ENCODE data around the gene EFCAB5.

GRCh38 chr17:29892201-29892600 lies 49.2 kb upstream of the EFCAB5 start:
- no peak for TF ChIP-seq CTCF (IDR thresholded peaks at IDR 0.05)
- no peak for TF ChIP-seq EZH2 (IDR thresholded peaks at IDR 0.05; ENCODE audit: borderline replicate concordance, insufficient read depth, low read depth, low read length, poor library complexity, severe bottlenecking)
